ENCODE results near the gene AK2. TPM values are rescaled to one million over a fixed set of nuclear protein-coding genes. Genes with fewer than 3 reads are reported as not detected.

AK2 gene
- total RNA-seq, 1 experiment from 2014 or later: 159 TPM

- Histone ChIP-seq H2BK5ac (ENCODE audit: insufficient read length, low read length) (no peak overlapping the region), H3K23me2 (ENCODE audit: insufficient read length, low read depth, low read length, poor library complexity, severe bottlenecking) (no peaks in the 10 kb centered on the region), H3K14ac (ENCODE audit: insufficient read depth, low read length) (no peak overlapping the region), H2BK12ac (ENCODE audit: insufficient read length, low read depth, low read length) (no peak overlapping the region), H3K9me3 (ENCODE audit: control insufficient read depth, low read depth, low read length) (no peaks in the 10 kb centered on the region), H4K8ac (replicated peaks; ENCODE audit: insufficient read length, low read depth, low read length) (no peak overlapping the region), H2AFZ (ENCODE audit: low read length) (no peak overlapping the region), H3K56ac (ENCODE audit: insufficient read length, low read depth, low read length) (no peak overlapping the region), H3K18ac (ENCODE audit: insufficient read length, low read depth, low read length) (no peak overlapping the region), H3K4me1 (ENCODE audit: insufficient read depth, low read length) (no peaks in the 10 kb centered on the region), H2BK15ac (ENCODE audit: low read depth, low read length) (no peak overlapping the region), H3K4me2 (ENCODE audit: insufficient read depth, insufficient read length, low read length) (no peak overlapping the region), H4K91ac (ENCODE audit: insufficient read length, low read depth, low read length) (no peak overlapping the region), H3K4ac (ENCODE audit: low read depth, low read length) (no peak overlapping the region), H3K9ac (ENCODE audit: extremely low read depth, insufficient read length, low read length) (no peak overlapping the region), H2BK20ac (ENCODE audit: low read depth, low read length, poor library complexity, severe bottlenecking) (no peak overlapping the region), H3K27ac (ENCODE audit: insufficient read length, low read depth, low read length) (no peak overlapping the region), H2AK5ac (ENCODE audit: insufficient read length, low read length) (no peak overlapping the region), H3T11ph (ENCODE audit: low read length) (no peak overlapping the region), H2BK120ac (ENCODE audit: low read depth, low read length, poor library complexity, severe bottlenecking) (no peak overlapping the region), H4K20me1 (ENCODE audit: control insufficient read depth, insufficient read depth, insufficient read length) (no peaks in the 10 kb centered on the region), H3K23ac (ENCODE audit: insufficient read length, low read depth, low read length) (no peak overlapping the region), H4K5ac (ENCODE audit: insufficient read length, low read depth, low read length) (no peak overlapping the region), H3K79me1 (ENCODE audit: insufficient read depth, low read depth, low read length, poor library complexity, severe bottlenecking) (no peaks in the 10 kb centered on the region), H3K79me2 (ENCODE audit: insufficient read depth, low read length) (no peaks in the 10 kb centered on the region), H3K27me3 (ENCODE audit: insufficient read depth, low read length) (no peaks in the 10 kb centered on the region)
- TF ChIP-seq CTCF (conservative IDR thresholded peaks at IDR 0.05): no peak
- H3K4me3 Mint-ChIP-seq: no peak overlapping the region
- H3K36me3 Mint-ChIP-seq (ENCODE audit: insufficient read depth in 1 of 3, low read depth in 3 of 3): peaks cover 36 to 79% (median 63%) of the 10 kb centered on the region in 3 experiments; a peak in 6 of 7 replicates
- no peak overlapping the region for H3K27ac Mint-ChIP-seq
- H3K9me3 Mint-ChIP-seq: no peaks in the 10 kb centered on the region
- H3K4me1 Mint-ChIP-seq: no peaks in the 10 kb centered on the region
- no peak for DNase-seq
- WGBS (ENCODE audit: extremely low coverage, insufficient read length, low lambda C conversion rate): no CpG with 5 or more reads among the region's 1 CpG
- H3K27me3 Mint-ChIP-seq (ENCODE audit: low read depth): no peaks in the 10 kb centered on the region
Observed at GRCh38 chr1:33013791-33014190, 22.9 kb downstream of the AK2 start.
